HCEC 1CT (cell line): Measurements from ENCODE around the gene PRKCQ.

Source experiments
- DNase-seq: peaks from one replicate; pipeline ENCODE4 v3.0.0-alpha.2; 2017

The PRKCQ gene

GRCh38 chr10:6516929-6517284 is 63.2 kb downstream of the PRKCQ start:
- DNase-seq = no peak

GRCh38 chr10:6516281-6516928 is 63.7 kb downstream of the PRKCQ start:
- DNase-seq = no peak

- DNase-seq = no peak
These were observed 65.0 kb downstream of the PRKCQ start for GRCh38 chr10:6514844-6515780.

GRCh38 chr10:6514180-6514579 is 65.9 kb downstream of the PRKCQ start:
- DNase-seq = no peak

GRCh38 chr10:6513476-6513875 is 66.6 kb downstream of the PRKCQ start:
- no peak for DNase-seq

GRCh38 chr10:6512182-6512581 is 67.9 kb downstream of the PRKCQ start:
- no peak for DNase-seq

- DNase-seq = no peak
These were observed 68.7 kb downstream of the PRKCQ start for GRCh38 chr10:6511347-6511746.

- DNase-seq = no peak
These were observed 72.8 kb downstream of the PRKCQ start for GRCh38 chr10:6507311-6507710.

GRCh38 chr10:6505300-6505699 is 74.8 kb downstream of the PRKCQ start:
- DNase-seq = no peak

GRCh38 chr10:6504296-6504695 is 75.8 kb downstream of the PRKCQ start:
- no peak for DNase-seq

- no peak for DNase-seq
These were observed 76.9 kb downstream of the PRKCQ start for GRCh38 chr10:6503171-6503570.

GRCh38 chr10:6501931-6502330 is 78.1 kb downstream of the PRKCQ start:
- no peak for DNase-seq

GRCh38 chr10:6499974-6500373 is 80.1 kb downstream of the PRKCQ start:
- no peak for DNase-seq

- DNase-seq = no peak
These were observed 81.3 kb downstream of the PRKCQ start for GRCh38 chr10:6498771-6499170.

- no peak for DNase-seq
These were observed 82.5 kb downstream of the PRKCQ start for GRCh38 chr10:6497620-6498019.

GRCh38 chr10:6494936-6495592 is 85.0 kb downstream of the PRKCQ start:
- no peak for DNase-seq

- DNase-seq = no peak
These were observed 85.6 kb downstream of the PRKCQ start for GRCh38 chr10:6494442-6494819.

GRCh38 chr10:6493521-6494441 is 86.3 kb downstream of the PRKCQ start:
- peak; percentile 5 for DNase-seq

- no peak for DNase-seq
These were observed 87.2 kb downstream of the PRKCQ start for GRCh38 chr10:6492896-6493295.

- no peak for DNase-seq
These were observed 88.1 kb downstream of the PRKCQ start for GRCh38 chr10:6491841-6492609.

- DNase-seq = no peak
These were observed 89.5 kb downstream of the PRKCQ start for GRCh38 chr10:6490614-6491013.

GRCh38 chr10:6487920-6488319 is 92.2 kb downstream of the PRKCQ start:
- no peak for DNase-seq
